Endodermal cell (in vitro differentiated cells): ENCODE data around the gene ELAVL1. TPM values are rescaled to one million over a fixed set of nuclear protein-coding genes. Genes with fewer than 3 reads are reported as not detected.

Experiments
- DNase-seq: peaks from one replicate; pipeline ENCODE4 v3.0.0-alpha.2; 2017
- H3K27ac ChIP-seq: 2 replicates; pipeline ENCODE4 v1.5.1; 2013; ENCODE audit warnings: mild to moderate bottlenecking, low read depth, low read length, moderate library complexity
- H3K27me3 ChIP-seq: 2 replicates; pipeline ENCODE4 v1.6.1; 2013; ENCODE audit warnings: mild to moderate bottlenecking, low read length, moderate library complexity; ENCODE audit not compliant: insufficient read depth, control insufficient read depth, poor library complexity, severe bottlenecking
- H3K36me3 ChIP-seq: 2 replicates; pipeline ENCODE4 v1.7.0; 2013; ENCODE audit warnings: mild to moderate bottlenecking, low read length, moderate library complexity; ENCODE audit not compliant: control insufficient read depth, insufficient read depth
- H3K4me1 ChIP-seq: one replicate; pipeline ENCODE4 v1.7.0; 2013; ENCODE audit warnings: low read length; ENCODE audit not compliant: control insufficient read depth, insufficient read depth
- H3K4me3 ChIP-seq: 2 replicates; pipeline ENCODE4 v1.5.1; 2013; ENCODE audit warnings: mild to moderate bottlenecking, low read length, moderate library complexity
- H3K9ac ChIP-seq: 2 replicates; pipeline ENCODE4 v1.6.1; 2013; ENCODE audit warnings: mild to moderate bottlenecking, low read length, moderate library complexity; ENCODE audit not compliant: poor library complexity, severe bottlenecking; ENCODE audit errors: extremely low read depth
- H3K9me3 ChIP-seq: 2 replicates; pipeline ENCODE4 v1.6.1; 2013; ENCODE audit warnings: mild to moderate bottlenecking, low read length, moderate library complexity; ENCODE audit not compliant: control insufficient read depth
- H3K27ac Mint-ChIP-seq: 2 replicates; pipeline ENCODE4 v1.8.0; 2020; ENCODE audit warnings: mixed read lengths
- H3K27me3 Mint-ChIP-seq: 2 replicates; pipeline ENCODE4 v1.8.0; 2021; ENCODE audit warnings: mild to moderate bottlenecking, mixed read lengths; ENCODE audit not compliant: insufficient read depth
- H3K36me3 Mint-ChIP-seq: 2 replicates; pipeline ENCODE4 v1.8.0; 2020; ENCODE audit warnings: low read depth, mixed read lengths
- H3K4me1 Mint-ChIP-seq: 2 replicates; pipeline ENCODE4 v1.8.0; 2020; ENCODE audit warnings: mixed read lengths
- H3K4me3 Mint-ChIP-seq: 2 replicates; pipeline ENCODE4 v1.8.0; 2020; ENCODE audit warnings: mild to moderate bottlenecking, moderate library complexity, mixed read lengths
- H3K9me3 Mint-ChIP-seq: 2 replicates; pipeline ENCODE4 v1.8.0; 2020; ENCODE audit warnings: mild to moderate bottlenecking, mixed read lengths
- CTCF ChIP-seq: fragments of 200-600 bp; sonication (generic); conservative IDR thresholded peaks from 2 replicates; pipeline ENCODE4 v1.5.0; 2021; ENCODE audit warnings: antibody characterized with exemption, mild to moderate bottlenecking
- WGBS, 2 experiments: methylation state at CpG; one replicate each; pipeline versions ENCODE4 v1.1.5 to v1.1.7; 2013; ENCODE audit warnings: missing lambda C conversion rate in 2 of 2, mixed read lengths in 1 of 2; ENCODE audit not compliant: insufficient coverage in 1 of 2, insufficient read length in 1 of 2; 5-methylcytosine and 5-hydroxymethylcytosine counted together
- total RNA-seq, 2 donors: library from RNA; stranded (reverse); fragmentation: NEBNext Ultra II Directional in 1 of 2; extraction: Animal tissue kit (Norgen Biotek cat#: 25700) in 1 of 2; gene quantifications; 2 replicates in 1 of 2; 3 replicates in 1 of 2; pipeline ENCODE4 v1.2.1, GENCODE V29; 2021

The ELAVL1 gene
- total RNA-seq, 2 donors from 2014 or later = 123 to 149 TPM

DNA sequence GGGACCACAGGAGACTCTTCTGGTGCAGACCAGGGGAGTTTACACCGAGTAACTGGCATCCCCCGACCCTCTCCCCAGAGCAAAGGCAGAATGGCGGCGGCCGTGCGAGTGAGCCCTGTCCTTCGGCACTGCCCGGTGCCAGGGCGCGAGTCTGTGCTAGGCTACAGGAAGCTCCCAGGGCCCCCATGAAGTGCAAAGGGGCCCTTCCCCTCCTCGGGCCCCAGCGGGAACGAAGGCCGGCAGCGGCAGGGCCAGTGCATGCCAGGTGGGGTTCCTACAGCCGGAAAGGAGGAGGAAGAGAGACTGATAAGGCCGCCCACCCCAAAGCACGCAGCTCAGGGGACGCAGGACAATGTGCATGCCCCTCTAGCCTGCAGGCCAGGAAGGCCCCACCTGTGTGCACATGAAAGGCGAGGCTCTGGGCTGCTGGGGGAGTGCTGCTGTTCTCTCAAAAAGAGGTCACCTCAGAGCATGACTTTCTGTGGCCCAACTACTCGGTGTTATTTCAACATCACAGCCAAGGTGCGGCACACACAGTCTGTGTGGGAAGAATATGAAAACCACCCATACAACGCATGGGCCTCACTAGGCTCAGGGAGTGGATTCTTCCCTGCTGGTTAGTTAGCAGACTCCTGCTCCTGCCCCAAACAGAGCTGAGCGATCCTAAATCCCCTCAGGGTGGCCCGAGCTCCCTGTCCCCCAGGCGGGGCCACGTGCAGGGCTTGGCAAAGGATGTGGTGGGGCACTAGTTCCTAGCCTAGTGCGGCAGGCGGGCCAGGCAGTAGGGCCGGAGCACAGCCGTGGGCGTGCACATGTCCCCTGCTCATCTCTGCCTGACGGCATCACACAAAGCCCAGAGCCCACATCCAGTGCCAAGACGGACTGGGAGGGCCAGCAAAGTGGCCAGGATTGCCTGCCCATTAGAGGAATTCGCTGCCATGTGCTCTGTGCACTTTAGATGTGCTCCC lies 33.6 kb downstream of the ELAVL1 start:
- Mint-ChIP-seq H3K4me1 (no peaks in the 10 kb centered on the region), H3K9me3 (no peaks in the 10 kb centered on the region), H3K27ac (no peak overlapping the region), H3K4me3 (no peak overlapping the region), H3K27me3 (no peaks in the 10 kb centered on the region), H3K36me3 (peaks cover 61% of the 10 kb centered on the region)
- TF ChIP-seq CTCF = no peak
- no peaks in the 10 kb centered on the region for H3K4me1 ChIP-seq
- H3K27me3 ChIP-seq = no peaks in the 10 kb centered on the region
- H3K9me3 ChIP-seq = no peaks in the 10 kb centered on the region
- no peak overlapping the region for H3K9ac ChIP-seq
- peaks cover 74% of the 10 kb centered on the region for H3K36me3 ChIP-seq
- WGBS, 2 experiments = 94 to 96% methylated on average over 25 to 35 of the region's 35 CpGs
- H3K4me3 ChIP-seq = no peak overlapping the region
- no peak for DNase-seq
- no peak overlapping the region for H3K27ac ChIP-seq

DNA sequence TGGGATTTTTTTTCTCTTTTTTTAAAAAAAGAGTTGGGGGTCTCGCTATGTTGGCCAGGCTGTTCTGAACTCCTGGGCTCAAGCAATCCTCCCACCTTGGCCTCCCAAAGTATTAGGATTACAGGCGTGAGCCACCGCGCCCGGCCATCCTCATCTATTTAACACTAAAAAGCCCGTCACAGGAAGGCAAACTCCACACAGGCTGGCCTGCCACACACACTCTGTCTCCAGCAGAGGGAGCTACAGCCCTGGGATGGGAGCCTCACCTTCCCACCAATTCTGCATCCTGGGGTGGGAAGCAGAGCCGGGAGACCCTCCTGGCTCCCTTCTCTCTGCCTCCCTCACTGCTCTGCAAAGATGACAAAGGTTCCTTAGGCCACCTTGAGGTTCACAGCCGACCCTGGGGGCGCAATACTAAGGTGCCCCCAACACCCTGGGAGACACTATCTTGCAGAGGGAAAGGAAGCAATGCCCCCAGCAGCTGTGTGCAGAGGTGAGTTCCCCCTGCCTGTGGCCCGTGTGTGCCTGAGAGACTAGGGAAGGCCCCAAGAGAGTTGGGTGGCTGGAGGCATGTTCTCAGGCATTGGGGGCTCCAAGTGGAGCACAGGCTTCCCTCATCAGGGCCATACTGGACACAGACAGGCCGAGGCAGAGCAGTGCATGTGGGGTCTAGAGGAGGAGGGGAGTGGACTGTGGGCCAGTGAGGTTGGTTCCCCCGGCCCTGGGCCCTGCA lies 34.6 kb downstream of the ELAVL1 start:
- 59 to 88% methylated on average over 3 to 12 of the region's 12 CpGs for WGBS, 2 experiments
- Histone ChIP-seq H3K9me3 (no peaks in the 10 kb centered on the region), H3K27ac (no peak overlapping the region), H3K27me3 (no peaks in the 10 kb centered on the region), H3K36me3 (peaks cover 77% of the 10 kb centered on the region), H3K4me1 (no peaks in the 10 kb centered on the region), H3K9ac (no peak overlapping the region), H3K4me3 (no peak overlapping the region)
- DNase-seq = peak; percentile 91
- no peaks in the 10 kb centered on the region for H3K27me3 Mint-ChIP-seq
- no peak overlapping the region for H3K4me3 Mint-ChIP-seq
- no peaks in the 10 kb centered on the region for H3K4me1 Mint-ChIP-seq
- peaks cover 65% of the 10 kb centered on the region for H3K36me3 Mint-ChIP-seq
- H3K9me3 Mint-ChIP-seq = no peaks in the 10 kb centered on the region
- TF ChIP-seq CTCF = peak; percentile 95
- peak overlapping the region; percentile 64 for H3K27ac Mint-ChIP-seq

GRCh38 chr19:7969555-7969939 lies 35.9 kb downstream of the ELAVL1 start:
- no peaks in the 10 kb centered on the region for H3K9me3 Mint-ChIP-seq
- peaks cover 78% of the 10 kb centered on the region for H3K36me3 ChIP-seq

More at GRCh38 chr19:7969555-7969939, 35.9 kb downstream of the ELAVL1 start:
- Histone ChIP-seq H3K4me3 (no peak overlapping the region), H3K9me3 (no peaks in the 10 kb centered on the region), H3K27ac (peak overlapping the region; percentile 17), H3K9ac (no peak overlapping the region), H3K4me1 (no peaks in the 10 kb centered on the region), H3K27me3 (no peaks in the 10 kb centered on the region)
- Mint-ChIP-seq H3K4me1 (no peaks in the 10 kb centered on the region), H3K36me3 (peaks cover 66% of the 10 kb centered on the region), H3K27ac (peak overlapping the region; percentile 44), H3K27me3 (no peaks in the 10 kb centered on the region), H3K4me3 (no peak overlapping the region)
- no peak for DNase-seq
- no peak for TF ChIP-seq CTCF
- 84 to 90% methylated on average over 11 of the region's 11 CpGs for WGBS, 2 experiments
